ENCODE measurements around the gene PDZK1.

- no peak for TF ChIP-seq CTCF (IDR thresholded peaks at IDR 0.05 in 2 of 3, conservative IDR thresholded peaks at IDR 0.05 in 1 of 3; ENCODE audit: borderline replicate concordance in 1 of 3, insufficient read depth in 1 of 3, low read depth in 2 of 3, low read length in 2 of 3)
- TF ChIP-seq JUND (IDR thresholded peaks at IDR 0.05) = no peak
- TF ChIP-seq MAX (IDR thresholded peaks at IDR 0.05) = no peak
Observed at GRCh38 chr1:145740269-145740668, 33.1 kb upstream of the PDZK1 start.
